GM19240 (cell line): Measurements from ENCODE around the gene CNP.

Source experiments
- DNase-seq: peaks from one replicate; pipeline ENCODE4 v3.0.0; 2011; ENCODE audit warnings: low spot score; ENCODE audit not compliant: insufficient read length

The CNP gene

GRCh38 chr17:41972571-41973407 is 6.2 kb downstream of the CNP start:
- DNase-seq, result no peak

- DNase-seq, result no peak
These were observed 6.8 kb downstream of the CNP start for GRCh38 chr17:41973408-41973811.

- no peak for DNase-seq
These were observed 7.4 kb downstream of the CNP start for GRCh38 chr17:41974031-41974430.

- DNase-seq, result no peak
These were observed 8.1 kb downstream of the CNP start for GRCh38 chr17:41974658-41975057.

GRCh38 chr17:41975099-41976083 is 8.8 kb downstream of the CNP start:
- no peak for DNase-seq

GRCh38 chr17:41976142-41976768 is 9.7 kb downstream of the CNP start:
- peak; percentile 54 for DNase-seq

GRCh38 chr17:41977991-41978390 is 11.4 kb downstream of the CNP start:
- DNase-seq, result no peak

- no peak for DNase-seq
These were observed 15.6 kb downstream of the CNP start for GRCh38 chr17:41982026-41982760.

GRCh38 chr17:41984454-41984853 is 17.9 kb downstream of the CNP start:
- no peak for DNase-seq

GRCh38 chr17:41985919-41986318 is 19.3 kb downstream of the CNP start:
- DNase-seq, result no peak

- no peak for DNase-seq
These were observed 20.0 kb downstream of the CNP start for GRCh38 chr17:41986634-41987033.

- DNase-seq, result no peak
These were observed 21.0 kb downstream of the CNP start for GRCh38 chr17:41987642-41988041.

- no peak for DNase-seq
These were observed 21.8 kb downstream of the CNP start for GRCh38 chr17:41988418-41988817.

GRCh38 chr17:41989702-41990419 is 23.3 kb downstream of the CNP start:
- no peak for DNase-seq

GRCh38 chr17:41992576-41992975 is 26.0 kb downstream of the CNP start:
- DNase-seq, result no peak

- no peak for DNase-seq
These were observed 30.2 kb downstream of the CNP start for GRCh38 chr17:41996855-41997164.

- DNase-seq, result no peak
These were observed 31.9 kb downstream of the CNP start for GRCh38 chr17:41998497-41998896.

- DNase-seq, result no peak
These were observed 34.0 kb downstream of the CNP start for GRCh38 chr17:42000413-42001133.

GRCh38 chr17:42001729-42002128 is 35.1 kb downstream of the CNP start:
- DNase-seq, result no peak
